GM12878 (cell line): ENCODE data around the gene TM9SF4.

ENCODE experiments used
- CTCF ChIP-seq, 3 experiments: IDR thresholded peaks in 2 of 3; conservative IDR thresholded peaks in 1 of 3; 2 replicates each; pipeline ENCODE4 v1.5.1; 2011; ENCODE audit warnings: low read depth in 3 of 3, low read length in 3 of 3, mild to moderate bottlenecking in 3 of 3, control low read depth in 2 of 3, moderate library complexity in 2 of 3, inconsistent platforms in 1 of 3, mixed read lengths in 1 of 3; ENCODE audit not compliant: control insufficient read depth in 2 of 3, insufficient read depth in 1 of 3; ENCODE audit errors: extremely low read depth in 1 of 3
- EZH2 ChIP-seq: IDR thresholded peaks from 2 replicates; pipeline ENCODE4 v1.6.1; 2012; ENCODE audit warnings: low read depth, mild to moderate bottlenecking, control low read depth, inconsistent platforms, low read length, borderline replicate concordance; ENCODE audit not compliant: control insufficient read depth
- MYC ChIP-seq: IDR thresholded peaks from 2 replicates; pipeline ENCODE4 v1.6.1; 2011; ENCODE audit warnings: mild to moderate bottlenecking, low read length, moderate library complexity, inconsistent platforms; ENCODE audit not compliant: insufficient read depth, insufficient replicate concordance, insufficient read length, severe bottlenecking
- POLR2A ChIP-seq: IDR thresholded peaks from 2 replicates; pipeline ENCODE4 v1.6.1; 2011; ENCODE audit warnings: low read depth, mild to moderate bottlenecking, low read length
- RFX5 ChIP-seq: IDR thresholded peaks from 2 replicates; pipeline ENCODE4 v1.6.1; 2011; ENCODE audit warnings: low read depth, low read length, improper control_type of control experiment
- SUZ12 ChIP-seq: fragments of 200-600 bp; sonication (generic); IDR thresholded peaks from one replicate; pipeline ENCODE4 v1.6.1; 2018; ENCODE audit warnings: antibody characterized with exemption, mild to moderate bottlenecking; ENCODE audit not compliant: unreplicated experiment
- YBX1 ChIP-seq: fragments of 450-650 bp; IDR thresholded peaks from 2 replicates; pipeline ENCODE4 v1.6.1; 2016; ENCODE audit warnings: antibody characterized with exemption
- ZBED1 ChIP-seq: IDR thresholded peaks from 2 replicates; pipeline ENCODE4 v1.6.1; 2016; ENCODE audit warnings: borderline replicate concordance
- ZZZ3 ChIP-seq: IDR thresholded peaks from 2 replicates; pipeline ENCODE4 v1.6.1; 2011; ENCODE audit warnings: low read depth; ENCODE audit not compliant: control insufficient read depth, insufficient read length
- TF ChIP-seq, protein P1 (sequence below): IDR thresholded peaks from 2 replicates; pipeline ENCODE4 v1.6.1; 2012; ENCODE audit warnings: mild to moderate bottlenecking, low read depth, low read length

- TF ChIP-seq YBX1 (no peak), EZH2 (no peak), ZBED1 (no peak), POLR2A (no peak), CTCF (IDR thresholded peaks at IDR 0.05 in 2 of 3, conservative IDR thresholded peaks at IDR 0.05 in 1 of 3; ENCODE audit: control insufficient read depth in 2 of 3, extremely low read depth in 1 of 3, insufficient read depth in 1 of 3, low read depth in 3 of 3, low read length in 3 of 3) (no peak), MYC (no peak), SUZ12 (no peak), ZZZ3 (no peak), RFX5 (no peak)
- TF ChIP-seq, protein P1, sequence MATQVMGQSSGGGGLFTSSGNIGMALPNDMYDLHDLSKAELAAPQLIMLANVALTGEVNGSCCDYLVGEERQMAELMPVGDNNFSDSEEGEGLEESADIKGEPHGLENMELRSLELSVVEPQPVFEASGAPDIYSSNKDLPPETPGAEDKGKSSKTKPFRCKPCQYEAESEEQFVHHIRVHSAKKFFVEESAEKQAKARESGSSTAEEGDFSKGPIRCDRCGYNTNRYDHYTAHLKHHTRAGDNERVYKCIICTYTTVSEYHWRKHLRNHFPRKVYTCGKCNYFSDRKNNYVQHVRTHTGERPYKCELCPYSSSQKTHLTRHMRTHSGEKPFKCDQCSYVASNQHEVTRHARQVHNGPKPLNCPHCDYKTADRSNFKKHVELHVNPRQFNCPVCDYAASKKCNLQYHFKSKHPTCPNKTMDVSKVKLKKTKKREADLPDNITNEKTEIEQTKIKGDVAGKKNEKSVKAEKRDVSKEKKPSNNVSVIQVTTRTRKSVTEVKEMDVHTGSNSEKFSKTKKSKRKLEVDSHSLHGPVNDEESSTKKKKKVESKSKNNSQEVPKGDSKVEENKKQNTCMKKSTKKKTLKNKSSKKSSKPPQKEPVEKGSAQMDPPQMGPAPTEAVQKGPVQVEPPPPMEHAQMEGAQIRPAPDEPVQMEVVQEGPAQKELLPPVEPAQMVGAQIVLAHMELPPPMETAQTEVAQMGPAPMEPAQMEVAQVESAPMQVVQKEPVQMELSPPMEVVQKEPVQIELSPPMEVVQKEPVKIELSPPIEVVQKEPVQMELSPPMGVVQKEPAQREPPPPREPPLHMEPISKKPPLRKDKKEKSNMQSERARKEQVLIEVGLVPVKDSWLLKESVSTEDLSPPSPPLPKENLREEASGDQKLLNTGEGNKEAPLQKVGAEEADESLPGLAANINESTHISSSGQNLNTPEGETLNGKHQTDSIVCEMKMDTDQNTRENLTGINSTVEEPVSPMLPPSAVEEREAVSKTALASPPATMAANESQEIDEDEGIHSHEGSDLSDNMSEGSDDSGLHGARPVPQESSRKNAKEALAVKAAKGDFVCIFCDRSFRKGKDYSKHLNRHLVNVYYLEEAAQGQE: no peak
These were observed 100.5 kb downstream of the TM9SF4 start for GRCh38 chr20:32209850-32210605.
